Measurements from ENCODE around the gene SCRN2.

Gene SCRN2

DNA sequence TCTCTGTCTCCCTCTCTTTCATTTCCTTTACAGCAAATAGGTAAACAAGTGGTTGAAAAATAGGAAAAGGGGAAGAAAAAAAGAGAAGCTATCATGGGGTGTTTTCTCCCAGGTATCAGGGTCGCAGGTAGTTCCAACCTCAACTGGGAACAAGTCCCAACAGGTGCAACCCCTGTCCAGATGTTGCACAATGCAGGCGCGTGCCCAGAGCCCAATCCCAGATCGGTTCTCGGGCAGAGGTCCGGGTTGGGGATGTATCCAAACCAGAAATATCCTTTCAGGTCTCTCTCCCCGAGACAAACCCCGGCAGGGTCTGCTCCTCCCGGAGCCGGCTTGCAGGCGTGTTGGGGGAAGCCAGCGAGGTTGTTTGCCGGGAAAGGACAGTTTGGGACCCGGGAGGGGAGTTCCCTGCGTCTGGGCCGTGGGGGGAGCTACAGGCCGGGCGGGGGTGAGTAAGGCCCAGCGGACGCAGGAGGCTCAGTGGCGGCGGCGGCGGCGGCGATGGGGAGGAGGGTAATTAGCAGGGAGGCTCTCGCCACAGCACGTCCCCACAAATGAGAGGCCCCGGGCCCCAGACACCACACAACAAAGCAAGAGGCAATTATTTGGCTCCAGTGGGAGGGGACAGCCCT, 31.1 kb upstream of the SCRN2 start:
- DNase-seq (ENCODE audit: low read depth in 1 of 2, low spot score in 1 of 2): no peak

- no peak for DNase-seq (ENCODE audit: low read depth in 1 of 2, low spot score in 1 of 2)
Measured at GRCh38 chr17:47871048-47871447, 30.0 kb upstream of the SCRN2 start.

- no peak for DNase-seq (ENCODE audit: low read depth in 1 of 2, low spot score in 1 of 2)
Measured at GRCh38 chr17:47870056-47870455, 29.0 kb upstream of the SCRN2 start.

GRCh38 chr17:47869114-47869513, 28.0 kb upstream of the SCRN2 start:
- no peak for DNase-seq (ENCODE audit: low read depth in 1 of 2, low spot score in 1 of 2)

DNA sequence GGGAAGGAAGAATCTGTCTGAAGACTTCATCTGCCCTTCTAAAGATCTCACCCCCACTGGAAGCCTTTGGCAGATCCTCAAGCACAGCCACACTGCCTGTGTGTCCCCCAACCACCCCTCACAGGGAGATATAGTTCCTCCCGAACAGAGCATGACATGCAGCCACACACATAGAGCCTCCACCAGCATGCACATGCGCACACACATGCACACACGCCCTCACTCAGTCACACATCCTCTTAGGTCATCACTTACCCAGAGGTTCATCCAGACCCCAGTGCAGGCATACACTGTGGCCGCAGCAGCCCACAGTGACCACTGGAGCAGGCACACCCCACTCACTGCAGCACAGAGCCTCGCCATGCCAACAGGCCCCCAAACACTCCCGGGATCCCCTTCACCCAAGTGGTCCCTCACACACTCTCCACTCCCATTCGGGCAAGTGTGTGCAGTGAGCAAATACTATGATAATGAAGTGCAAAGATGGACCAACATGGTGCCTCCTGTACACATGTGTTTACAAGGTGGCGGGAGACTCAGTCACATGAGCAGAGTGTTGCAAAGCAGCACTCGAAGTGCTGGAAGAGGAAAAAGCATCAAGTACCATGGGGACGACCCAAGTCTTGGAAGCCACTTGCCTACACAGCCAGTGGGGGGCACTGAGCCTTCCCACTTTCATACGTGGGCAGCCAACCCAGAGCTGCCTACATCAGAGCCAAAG, 26.9 kb upstream of the SCRN2 start:
- no peak for DNase-seq (ENCODE audit: low read depth in 1 of 2, low spot score in 1 of 2)

GRCh38 chr17:47866941-47867340, 25.9 kb upstream of the SCRN2 start:
- no peak for DNase-seq (ENCODE audit: low read depth in 1 of 2, low spot score in 1 of 2)

- DNase-seq (ENCODE audit: low read depth in 1 of 2, low spot score in 1 of 2): no peak
Measured at GRCh38 chr17:47864791-47865216, 23.7 kb upstream of the SCRN2 start.

DNA sequence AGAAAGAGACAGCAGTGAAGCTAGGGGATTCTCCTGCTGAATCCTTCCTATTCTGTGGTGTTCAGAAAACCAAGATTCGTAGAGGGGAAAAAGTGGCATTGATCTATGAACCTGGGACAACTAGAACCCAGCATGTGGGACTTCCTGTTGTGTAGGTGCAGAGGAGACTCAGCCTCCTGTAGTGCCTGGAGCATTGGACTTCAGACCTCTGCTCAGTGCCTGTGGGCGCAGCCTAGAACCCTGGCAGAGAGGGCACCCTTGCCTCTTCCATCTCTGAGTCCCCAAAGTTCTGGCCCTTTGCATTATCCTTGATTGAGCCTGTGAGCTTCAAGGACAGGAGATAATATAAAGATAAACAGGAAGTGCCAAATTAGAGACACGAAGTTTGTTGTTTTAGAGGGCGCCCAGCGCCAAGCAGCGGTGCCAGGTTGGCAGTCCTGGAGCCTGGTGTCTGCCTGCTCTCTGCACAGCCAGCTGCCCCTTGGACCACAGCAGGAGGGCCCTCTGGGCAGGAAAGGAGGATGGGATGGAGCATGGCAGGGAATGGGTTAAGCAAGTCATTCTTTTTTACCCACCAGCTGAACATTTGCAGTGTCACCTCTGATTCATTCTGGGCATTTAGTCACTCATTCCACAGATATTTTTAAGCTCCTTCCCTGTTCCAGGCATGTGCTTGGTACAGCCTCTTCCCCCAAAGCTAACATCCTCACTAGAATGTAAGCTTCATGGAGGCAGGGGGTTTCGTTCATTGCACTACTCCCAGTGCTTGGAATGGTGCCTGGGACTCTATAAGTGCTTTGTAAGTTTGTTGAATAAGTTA, 21.8 kb upstream of the SCRN2 start:
- no peak for DNase-seq (ENCODE audit: low read depth in 1 of 2, low spot score in 1 of 2)

- no peak for DNase-seq (ENCODE audit: low read depth in 1 of 2, low spot score in 1 of 2)
Measured at GRCh38 chr17:47860386-47860785, 19.3 kb upstream of the SCRN2 start.

GRCh38 chr17:47857551-47858455, 16.7 kb upstream of the SCRN2 start:
- DNase-seq (ENCODE audit: low read depth in 1 of 2, low spot score in 1 of 2): no peak

DNA sequence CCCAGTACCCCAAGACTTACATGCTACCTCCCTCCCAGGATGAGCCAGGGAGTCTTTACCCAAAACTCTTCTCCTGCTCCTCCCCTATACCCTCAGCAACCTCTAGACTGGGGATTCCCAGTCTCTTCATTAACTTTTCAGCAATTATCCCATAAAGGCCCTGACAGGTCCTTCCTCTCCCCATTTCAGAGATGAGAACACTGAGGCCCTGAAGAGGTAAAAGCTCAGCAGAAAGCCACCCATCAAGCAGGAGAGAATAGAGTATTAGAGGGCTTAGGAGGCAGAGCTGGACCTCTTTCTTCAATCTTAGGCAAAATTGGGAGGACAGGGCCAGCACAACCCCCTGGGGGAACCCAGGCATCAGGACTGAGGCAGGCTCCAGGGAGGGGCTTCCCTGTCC, 15.8 kb upstream of the SCRN2 start:
- no peak for DNase-seq (ENCODE audit: low read depth in 1 of 2, low spot score in 1 of 2)

DNA sequence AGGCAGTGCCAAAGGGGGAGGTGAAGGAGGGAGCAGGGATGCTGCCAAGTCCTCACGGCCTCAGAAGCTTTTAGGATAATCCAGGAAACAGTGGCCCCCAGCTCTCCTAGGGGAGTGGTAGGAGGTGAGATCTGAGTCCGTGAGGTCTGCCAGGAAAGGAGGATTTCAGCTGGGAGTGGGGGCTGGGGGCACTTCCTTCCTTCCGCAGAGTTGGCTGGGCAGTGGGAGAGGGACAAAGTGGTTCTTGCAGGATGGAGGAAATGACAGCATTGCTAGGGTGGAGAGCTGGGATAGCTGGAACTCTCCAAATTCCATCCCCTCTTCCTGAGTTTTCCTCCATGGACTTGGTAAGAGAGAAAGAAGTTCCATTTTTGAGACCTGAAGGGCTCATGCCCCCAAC, 14.7 kb upstream of the SCRN2 start:
- DNase-seq (ENCODE audit: low read depth in 1 of 2, low spot score in 1 of 2): no peak

DNA sequence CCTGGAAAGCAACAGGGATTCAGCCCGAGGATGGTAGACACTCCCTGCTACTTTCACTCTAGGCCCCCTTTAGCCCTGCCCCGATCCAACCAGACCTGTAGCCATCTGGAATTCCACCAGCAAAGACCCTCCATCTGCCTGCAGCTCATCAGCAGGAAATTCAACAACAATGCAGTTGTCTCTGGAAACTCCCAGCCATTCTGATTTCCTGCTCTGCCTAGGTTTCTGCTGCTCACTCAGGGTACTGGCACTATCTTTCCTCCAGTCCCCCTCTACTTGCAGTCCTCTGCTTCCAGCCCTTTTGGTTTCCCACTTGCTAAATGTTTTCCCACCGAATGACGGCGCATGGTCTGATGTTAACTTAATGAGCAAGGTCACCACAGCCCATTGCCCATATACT, 12.5 kb upstream of the SCRN2 start:
- no peak for DNase-seq (ENCODE audit: low read depth in 1 of 2, low spot score in 1 of 2)

- DNase-seq (ENCODE audit: low read depth in 1 of 2, low spot score in 1 of 2): no peak
Measured at GRCh38 chr17:47852113-47852949, 11.3 kb upstream of the SCRN2 start.

- DNase-seq (ENCODE audit: low read depth in 1 of 2, low spot score in 1 of 2): no peak
Measured at GRCh38 chr17:47851764-47852112, 10.7 kb upstream of the SCRN2 start.

- peak; percentile 27 to 38 for DNase-seq (ENCODE audit: low read depth in 1 of 2, low spot score in 1 of 2)
Measured at GRCh38 chr17:47850692-47851573, 9.9 kb upstream of the SCRN2 start, which contains the start of gene SP6. Gene SP6, minus strand, starts transcription at chr17:47851163. Its CDS starts 2,734 bp downstream, at chr17:47848429.

- no peak for DNase-seq (ENCODE audit: low read depth in 1 of 2, low spot score in 1 of 2)
Measured at GRCh38 chr17:47850373-47850691, 9.3 kb upstream of the SCRN2 start.

DNA sequence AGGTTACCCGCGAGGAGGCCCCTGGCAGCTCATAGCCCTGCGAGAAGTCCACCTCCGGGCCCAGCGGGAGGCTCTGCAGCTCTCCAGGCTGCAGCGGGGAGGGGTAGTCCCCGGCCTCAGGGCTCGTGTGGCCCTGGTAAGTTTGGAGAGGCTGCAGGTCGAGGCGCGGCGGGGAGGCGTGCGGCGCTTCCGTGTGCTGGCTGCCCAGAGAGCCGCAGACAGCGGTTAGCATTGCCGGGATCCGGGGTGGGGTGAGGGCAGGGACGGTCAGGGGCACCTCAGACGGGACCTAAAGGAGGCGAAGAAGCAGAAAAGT, 7.1 kb upstream of the SCRN2 start:
- no peak for DNase-seq (ENCODE audit: low read depth in 1 of 2, low spot score in 1 of 2)

DNA sequence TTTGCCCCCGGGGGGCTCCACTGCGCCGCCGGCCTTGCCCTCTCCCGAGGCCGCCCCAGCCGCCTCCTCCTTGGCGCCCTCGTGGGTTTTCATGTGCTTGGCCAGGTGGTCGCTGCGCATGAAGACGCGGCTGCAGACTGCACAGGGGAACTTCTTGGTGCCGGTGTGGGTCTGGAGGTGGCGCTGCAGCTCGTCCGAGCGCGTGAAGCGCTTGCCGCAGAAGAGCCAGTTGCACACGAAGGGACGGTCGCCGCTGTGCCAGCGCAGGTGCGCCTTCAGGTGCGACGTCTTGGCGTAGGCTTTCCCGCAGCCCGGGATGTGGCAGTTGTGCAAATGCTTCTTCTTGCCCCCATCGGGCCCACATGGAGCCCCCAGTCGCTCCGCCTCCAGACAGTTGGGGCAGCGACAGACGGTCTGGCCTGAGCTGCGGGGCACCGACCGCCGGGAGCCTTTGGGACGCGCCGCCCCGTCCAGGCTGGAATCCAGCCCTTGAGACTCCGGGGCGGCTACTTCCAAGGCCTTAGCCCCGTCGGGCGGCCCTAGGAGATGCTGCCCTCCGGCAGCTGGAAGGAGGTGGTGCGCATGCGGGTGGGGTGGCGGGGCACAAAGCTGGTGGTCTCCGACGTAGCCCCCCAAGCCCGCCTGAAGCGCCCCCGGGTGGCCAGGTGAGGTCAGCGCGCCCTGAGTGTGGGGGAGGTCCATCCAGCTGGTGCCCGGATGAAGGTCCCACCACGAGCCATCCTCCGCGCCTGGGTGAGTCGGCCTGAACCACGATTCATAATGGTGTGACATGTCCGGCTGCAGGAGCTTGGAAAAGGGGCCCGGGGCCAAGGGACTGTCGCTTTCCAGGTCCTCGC, 6.5 kb upstream of the SCRN2 start:
- no peak for DNase-seq (ENCODE audit: low read depth in 1 of 2, low spot score in 1 of 2)

Data from activated CD4-positive, alpha-beta T cell treated with anti-CD3 and anti-CD28 coated beads, Interleukin-2, amount 50 U/mL, for 24 hours (primary cell).